Hematopoietic multipotent progenitor cell treated with erythropoietin and hydrocortisone succinate and interleukin-3 and kit ligand, for 4 days (in vitro differentiated cells): ENCODE measurements around the gene ASS1.
"Not testable (repeated sequence)": the region's sequence is repeated elsewhere in the genome, so short reads cannot be mapped to it uniquely, and the experiment has no call there.

Source experiments
- DNase-seq: peaks from one replicate; pipeline ENCODE4 v3.0.0-alpha.2; 2015

Gene ASS1

DNA sequence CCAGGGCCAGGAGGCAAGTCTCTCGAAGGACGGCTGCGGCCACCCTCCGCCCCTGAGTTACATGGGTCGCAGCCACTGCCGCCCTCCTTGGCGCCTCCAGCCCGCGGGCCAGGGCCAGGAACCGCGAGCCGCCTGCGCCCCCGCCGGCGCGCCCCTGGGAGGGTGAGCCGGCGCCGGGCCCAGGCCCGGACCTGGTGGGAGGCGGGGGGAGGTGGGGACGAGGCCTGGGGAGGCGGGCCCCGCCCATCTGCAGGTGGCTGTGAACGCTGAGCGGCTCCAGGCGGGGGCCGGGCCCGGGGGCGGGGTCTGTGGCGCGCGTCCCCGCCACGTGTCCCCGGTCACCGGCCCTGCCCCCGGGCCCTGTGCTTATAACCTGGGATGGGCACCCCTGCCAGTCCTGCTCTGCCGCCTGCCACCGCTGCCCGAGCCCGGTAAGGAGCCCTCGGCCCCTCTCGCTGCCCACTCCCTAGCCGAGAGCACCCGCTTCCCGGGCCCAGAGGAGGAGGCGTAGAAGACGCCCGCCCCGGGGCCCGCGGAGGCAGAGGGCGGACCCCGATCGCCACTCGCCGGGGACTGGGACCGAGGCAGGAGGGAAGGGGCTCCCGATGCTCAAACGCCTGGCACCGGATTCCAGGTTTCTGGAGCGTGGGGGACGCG, at the start of gene ASS1:
Gene ASS1 (plus strand): TSS at position 397 of the 657 bp plus-strand sequence. CDS start 7,268 bp downstream, outside the sequence.
- peak; percentile 37 for DNase-seq

DNA sequence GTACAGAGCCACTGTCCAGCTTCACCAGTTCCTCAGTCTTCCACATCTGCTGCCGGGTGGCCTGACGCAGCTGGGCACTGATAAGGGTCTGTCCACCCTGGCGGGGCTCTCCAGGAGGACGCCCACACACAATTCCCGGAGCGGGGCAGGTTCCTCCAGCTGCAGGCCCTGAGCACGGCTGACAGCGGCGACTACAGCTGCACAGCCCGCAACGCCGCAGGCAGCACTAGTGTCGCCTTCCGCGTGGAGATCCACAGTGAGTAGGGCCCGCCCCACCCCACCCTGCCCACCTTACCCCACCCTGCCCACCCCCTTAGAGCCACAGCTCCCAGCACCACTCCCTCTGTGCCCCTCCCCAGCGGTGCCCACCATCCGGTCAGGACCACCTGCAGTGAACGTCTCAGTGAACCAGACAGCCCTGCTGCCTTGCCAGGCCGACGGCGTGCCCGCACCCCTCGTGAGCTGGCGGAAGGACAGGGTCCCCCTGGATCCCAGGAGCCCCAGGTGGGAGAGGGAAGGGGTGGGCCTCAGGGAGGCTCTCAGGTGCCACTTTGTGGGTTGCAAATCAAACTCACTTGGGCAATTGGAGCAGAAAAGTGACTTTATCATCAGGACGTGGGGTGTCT, 48.8 kb upstream of the ASS1 start:
- DNase-seq = no peak

DNA sequence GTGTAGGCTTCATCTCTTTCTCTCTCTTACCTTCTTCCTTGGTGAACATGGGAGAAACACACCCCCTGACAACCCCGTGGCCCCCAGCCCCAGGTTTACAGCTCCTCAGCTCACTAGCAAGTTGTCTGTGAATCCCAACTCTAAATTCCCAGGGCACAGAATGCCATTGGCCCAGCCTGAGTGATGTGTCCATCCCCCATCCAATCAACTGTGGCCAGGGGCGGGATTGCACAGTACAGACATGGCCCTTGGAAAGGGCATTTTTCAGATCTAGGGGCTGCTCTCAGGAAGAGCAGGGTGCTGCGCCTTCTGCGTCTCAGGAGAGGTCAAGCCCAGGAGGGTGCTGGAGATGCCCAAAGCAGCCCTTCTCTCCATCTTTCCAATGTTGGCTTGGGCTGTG, 48.2 kb upstream of the ASS1 start:
- peak; percentile 13 for DNase-seq

DNA sequence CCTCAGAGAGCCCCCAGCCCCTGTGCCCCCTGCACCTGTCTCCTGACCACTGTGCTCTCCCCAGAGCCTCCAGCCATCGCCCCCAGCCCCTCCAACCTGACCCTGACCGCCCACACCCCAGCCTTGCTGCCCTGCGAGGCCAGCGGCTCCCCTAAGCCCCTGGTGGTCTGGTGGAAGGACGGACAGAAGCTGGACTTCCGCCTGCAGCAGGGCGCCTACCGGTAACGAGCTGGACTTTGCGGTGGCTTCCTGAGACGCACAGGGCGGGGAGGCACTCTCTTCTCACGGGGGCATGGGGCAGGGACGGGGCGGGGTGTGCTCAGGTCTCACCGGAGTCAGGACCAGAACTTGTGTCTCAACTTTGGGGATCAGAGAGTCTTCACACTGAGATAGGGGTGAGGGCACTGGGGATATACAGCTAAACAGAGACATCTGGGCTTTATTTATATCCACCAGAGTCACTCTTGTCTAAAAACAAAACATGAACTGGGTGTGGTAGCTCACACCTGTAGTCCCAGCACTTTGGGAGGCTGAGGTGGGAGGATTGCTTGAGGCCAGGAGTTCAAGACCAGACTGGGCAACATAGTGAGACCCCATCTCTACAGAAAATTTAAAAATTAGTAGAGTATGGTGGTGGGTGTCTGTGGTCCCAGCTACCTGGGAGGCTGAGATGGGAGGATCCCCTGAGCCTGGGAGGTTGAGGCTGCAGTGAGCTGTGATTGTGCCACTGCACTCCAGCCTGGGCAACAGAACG, 46.1 kb upstream of the ASS1 start:
- no peak for DNase-seq

DNA sequence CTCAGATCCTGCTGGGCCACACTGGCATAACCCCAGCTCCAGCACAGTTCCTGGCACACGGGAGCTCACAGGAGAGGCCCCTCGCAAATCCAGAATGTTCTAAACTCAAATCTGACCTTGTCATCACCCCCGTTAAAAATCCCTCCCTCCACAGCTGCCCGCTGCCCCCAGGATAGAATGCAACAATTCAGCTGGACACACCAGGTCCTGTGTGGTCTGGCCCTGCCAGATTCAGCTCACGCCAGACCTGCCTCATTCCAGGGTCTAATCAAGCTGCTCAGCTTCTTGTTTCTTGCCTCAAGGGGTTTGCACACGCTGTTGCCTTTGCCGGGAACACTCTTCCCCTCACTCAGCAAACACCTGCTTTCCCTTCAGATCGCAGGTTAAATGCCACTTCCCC, 45.0 kb upstream of the ASS1 start:
- no peak for DNase-seq

DNA sequence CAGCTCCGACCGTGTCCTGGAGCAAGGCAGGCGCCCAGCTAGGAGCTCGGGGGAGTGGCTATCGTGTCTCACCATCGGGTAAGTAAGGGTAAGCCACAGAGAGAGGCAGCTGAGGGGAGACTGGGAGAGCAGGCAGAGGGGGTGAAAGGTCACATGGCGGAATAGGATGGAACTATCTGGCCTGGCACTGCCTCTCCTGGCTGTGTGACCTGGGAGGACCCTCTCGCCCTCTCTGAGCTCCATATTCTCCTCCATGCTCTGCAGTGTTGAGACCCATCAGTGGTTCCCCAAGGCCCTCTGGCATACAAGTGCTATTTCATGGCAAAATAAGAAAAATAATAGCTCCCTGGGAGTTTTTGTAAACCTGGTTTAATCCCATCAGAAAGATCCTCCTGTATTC, 43.9 kb upstream of the ASS1 start:
- DNase-seq = no peak

DNA sequence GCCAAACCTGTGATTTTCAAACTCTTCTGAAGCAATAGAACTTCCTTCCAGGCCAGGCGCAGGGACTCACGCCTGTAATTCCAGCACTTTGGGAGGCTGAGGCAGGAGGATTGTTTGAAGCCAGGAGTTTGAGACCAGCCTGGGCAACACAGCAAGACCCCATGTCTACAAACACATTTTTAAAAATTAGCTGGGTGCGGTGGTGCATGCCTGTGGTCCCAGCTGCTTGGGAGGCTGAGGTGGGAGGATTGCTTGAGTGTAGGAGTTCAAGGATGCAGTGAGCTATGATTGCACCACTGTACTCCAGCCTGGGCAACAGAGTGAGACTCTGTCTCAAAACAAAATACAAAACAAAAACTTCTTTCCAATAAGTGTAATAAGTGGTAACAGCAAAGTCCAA, 43.0 kb upstream of the ASS1 start:
- not testable (repeated sequence) for DNase-seq

DNA sequence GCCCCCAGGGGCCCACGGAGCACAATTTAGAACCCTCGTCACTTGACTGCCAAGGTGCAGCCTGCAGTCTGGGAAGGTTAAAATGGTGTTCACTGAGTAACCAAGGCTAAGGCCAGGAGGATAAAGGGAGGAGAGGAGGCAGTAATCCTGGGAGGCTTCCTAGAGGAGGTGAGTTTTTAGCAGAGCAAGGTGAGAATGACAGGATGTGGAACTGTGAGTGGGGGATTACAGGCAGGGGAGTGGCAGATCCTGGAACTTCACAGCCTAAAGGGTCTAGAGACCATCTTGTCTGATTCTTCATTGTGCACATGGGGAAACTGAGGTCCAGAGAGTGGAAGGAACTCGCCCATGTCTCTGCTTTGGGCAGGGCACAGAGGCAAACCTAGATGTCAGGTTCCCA, 42.5 kb upstream of the ASS1 start:
- DNase-seq = no peak

DNA sequence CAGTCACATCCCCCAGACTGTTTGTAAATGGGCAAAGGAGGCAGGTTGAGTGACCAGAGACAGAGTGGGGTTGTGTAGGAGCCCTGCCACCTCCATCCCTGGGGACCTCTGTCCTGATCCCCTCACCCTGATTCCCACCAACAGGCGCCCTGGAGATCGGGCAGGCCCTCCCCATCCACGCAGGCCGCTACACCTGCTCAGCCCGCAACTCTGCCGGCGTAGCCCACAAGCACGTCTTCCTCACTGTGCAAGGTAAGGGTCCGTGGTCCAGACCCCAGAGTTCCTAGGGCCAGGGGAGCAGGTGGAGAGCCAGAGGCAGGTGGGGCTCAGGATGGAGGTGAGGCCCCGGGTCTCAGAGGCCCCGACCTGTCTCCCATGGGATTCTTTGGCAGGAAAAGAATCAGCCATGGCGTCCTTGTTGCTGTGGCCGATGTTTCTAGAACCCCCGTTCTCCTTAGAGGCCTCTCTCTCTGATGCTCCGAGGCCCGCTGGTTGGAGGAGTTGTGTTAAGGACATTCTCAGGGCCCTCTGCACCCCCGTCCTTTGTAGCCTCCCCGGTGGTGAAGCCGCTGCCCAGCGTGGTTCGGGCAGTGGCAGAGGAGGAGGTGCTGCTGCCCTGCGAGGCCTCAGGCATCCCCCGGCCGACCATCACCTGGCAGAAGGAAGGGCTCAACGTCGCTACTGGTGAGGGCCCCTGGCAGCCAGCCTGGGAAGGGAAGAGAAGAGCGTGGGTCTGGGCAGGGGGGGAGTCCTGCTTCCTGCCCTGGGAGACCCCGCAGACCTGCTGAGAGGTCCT, 41.9 kb upstream of the ASS1 start:
- DNase-seq = no peak

DNA sequence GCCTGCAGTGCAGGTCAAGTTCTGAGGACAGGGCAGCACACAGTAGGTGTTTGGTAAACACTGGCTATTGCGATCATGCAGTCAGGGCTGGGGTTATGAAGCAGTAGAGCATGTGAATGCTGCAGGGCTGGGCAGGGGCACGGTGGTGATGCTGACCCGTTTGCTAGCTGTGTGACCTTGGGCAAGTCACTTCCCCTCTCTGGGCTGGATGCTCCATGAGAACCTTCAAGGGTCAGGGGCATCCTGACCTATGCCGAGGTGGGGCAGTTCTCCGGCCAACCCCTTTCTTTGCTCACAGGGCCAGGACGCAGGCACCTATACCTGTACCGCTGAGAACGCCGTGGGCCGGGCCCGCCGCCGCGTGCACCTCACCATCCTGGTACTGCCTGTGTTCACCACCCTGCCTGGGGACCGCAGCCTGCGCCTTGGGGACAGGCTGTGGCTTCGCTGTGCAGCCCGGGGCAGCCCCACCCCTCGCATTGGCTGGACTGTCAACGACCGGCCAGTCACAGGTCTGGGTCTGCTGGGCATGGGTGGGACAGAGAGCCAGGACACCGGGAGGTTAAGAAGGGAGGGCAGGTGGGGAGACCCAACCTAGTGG, 39.0 kb upstream of the ASS1 start:
- DNase-seq = no peak

DNA sequence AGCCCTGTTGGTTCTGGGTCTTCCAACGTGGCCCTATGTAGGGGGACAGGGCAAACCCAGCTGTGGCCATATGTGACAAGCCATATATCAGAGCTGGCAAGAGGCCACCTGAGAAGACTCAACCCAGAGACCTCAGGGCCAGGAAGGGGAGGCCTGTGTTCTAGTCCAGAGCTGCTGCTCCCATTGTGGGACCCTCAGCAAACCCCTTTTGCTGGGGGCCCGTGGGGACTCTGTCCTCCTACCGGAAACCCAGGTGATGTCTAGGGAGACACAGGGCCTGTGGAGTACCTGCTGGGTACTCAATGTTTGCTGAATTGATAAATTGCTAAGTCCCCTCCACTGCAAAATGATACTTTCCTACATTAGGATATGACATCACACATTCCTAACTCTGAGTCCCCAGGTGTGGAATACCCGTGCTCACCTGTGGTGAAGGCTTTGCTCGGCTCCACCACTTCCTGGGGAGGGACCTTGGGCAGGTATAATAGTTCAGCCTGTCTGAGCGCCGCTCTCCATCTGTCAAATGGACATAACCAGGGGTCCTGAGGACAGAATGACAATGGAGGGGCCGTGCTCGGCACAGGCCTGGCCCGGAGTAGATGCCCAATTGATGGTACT, 38.4 kb upstream of the ASS1 start:
- no peak for DNase-seq

DNA sequence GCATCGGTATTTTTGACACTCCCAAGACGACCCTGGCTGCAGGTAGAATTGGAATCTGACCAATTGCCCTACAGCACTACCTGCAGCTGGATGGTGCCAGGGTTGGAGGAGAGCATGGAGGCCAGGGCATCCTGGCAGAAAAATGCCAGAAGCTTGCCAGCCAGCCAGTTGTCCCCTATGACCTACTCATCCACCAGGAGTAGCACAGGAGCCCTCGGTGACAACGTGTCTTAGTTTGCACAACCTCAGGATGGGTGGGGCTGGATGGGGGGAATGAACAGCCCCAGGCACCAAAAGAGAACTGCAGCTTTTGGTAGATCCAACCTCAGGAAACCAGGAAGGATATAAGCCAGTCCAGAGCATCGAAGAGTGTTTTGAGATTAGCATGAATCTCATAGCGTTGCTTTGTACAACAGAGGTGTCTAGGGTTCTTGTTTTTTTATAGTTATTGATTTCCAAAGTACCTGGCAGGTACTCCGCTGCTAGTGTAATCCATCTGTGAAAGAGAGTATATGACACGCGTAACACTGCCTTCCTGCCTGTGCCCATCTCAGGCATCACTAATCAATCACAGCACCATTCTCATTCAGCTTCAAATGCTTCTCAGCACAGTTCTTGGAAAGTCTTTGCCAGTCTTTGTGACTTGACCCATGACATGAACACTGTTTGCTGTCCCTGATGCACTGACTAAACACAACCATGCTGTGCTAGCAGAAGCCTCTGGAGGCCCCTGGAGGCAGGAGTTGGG, 36.7 kb upstream of the ASS1 start:
- no peak for DNase-seq

DNA sequence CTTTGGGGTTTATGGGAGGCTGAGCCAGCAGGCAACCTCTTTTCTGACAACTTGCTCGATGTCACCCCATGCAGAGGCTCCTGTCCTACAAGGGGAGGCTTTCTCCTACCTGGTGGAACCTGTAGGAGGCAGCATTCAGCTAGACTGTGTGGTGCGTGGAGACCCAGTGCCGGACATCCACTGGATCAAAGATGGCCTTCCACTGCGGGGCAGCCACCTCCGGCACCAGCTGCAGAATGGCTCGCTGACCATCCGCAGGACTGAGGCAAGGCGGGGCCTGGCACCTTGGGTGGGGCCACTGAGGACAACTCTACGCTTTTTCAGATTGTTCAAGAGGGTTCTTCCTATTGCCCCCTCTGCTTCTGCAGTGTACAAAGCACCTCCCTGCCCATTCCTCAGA, 36.1 kb upstream of the ASS1 start:
- DNase-seq = no peak

DNA sequence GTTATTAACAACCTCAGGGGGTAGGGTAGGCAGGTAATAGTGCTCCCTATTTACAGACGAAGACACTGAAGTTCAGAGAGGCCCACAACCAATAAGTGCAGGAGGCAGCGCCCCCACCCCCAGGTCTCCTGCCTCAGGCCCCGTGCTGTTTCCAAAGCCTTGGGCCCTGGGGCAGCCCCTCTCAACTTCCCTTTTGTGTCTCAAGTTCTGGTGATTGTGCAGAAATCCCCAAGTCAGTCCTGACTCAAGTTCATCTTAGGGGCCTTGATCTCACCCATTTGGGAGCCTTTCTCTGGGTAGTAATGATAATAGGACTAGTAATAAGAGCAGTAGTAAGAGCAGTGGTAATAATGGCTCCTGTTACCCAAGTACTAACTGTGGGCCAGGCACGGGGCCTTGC, 35.5 kb upstream of the ASS1 start:
- DNase-seq = no peak

DNA sequence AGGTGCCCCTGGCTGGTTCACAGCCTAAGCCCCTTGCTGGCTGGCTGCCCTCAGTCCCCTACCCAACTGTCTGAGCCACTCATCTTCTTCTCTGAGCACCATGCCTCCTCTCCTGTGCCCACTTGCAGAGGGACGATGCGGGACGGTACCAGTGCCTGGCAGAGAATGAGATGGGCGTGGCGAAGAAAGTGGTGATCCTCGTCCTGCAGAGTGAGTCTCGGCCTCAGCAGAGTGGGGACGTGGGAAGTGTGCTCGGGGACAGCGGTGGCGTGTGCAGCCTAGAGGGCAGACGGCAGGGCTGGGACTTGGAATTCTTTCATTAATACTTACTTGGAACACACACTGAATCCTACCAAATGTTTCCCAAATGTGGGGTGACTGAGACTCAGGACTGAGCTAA, 34.3 kb upstream of the ASS1 start:
- no peak for DNase-seq

DNA sequence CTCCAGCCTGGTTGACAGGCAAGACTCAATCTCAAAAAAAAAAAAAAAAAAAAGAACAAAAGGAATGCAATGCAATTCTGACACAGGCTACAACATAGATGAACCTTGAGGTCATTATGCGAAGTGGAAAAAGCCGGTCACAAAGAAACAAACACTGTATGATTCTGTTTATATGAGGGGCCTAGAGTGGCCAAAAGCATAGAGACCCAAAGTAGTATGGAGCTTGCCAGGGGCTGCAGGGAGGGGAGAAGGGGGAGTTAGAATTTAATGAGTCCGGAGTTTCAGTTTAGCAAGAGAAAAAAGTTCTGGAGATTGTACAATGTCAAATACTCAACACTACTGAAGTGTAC, 33.2 kb upstream of the ASS1 start:
- DNase-seq = no peak

DNA sequence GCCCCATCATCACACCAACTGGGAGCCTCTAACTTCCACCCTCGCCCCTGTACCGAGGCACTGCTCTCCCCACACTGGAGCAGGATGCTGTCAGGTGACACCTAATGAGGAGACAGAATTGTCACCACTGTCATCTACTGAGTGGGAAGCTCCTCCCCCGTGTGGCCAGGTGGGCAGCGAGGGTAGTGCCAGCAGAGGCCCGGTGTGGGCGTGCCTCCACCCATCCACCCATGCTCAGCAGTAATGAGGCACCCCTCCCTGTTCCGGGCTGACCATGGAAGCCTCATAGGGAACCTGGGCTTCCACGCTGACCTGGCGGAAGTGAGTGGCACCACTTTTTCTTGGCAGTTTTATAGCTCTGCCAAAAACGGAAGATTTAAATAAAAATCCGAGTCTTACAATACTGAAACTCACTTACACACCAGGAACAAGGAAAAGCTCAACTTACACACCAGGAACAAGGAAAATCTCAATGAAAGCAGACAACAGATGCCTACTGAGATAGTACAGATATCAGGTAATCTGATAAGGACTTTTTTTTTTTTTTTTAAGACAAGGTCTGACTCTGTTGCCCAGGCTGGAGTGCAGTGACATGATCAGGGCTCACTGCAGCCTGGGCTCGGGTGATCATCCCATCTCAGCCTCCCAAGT, 30.6 kb upstream of the ASS1 start:
- DNase-seq = no peak

DNA sequence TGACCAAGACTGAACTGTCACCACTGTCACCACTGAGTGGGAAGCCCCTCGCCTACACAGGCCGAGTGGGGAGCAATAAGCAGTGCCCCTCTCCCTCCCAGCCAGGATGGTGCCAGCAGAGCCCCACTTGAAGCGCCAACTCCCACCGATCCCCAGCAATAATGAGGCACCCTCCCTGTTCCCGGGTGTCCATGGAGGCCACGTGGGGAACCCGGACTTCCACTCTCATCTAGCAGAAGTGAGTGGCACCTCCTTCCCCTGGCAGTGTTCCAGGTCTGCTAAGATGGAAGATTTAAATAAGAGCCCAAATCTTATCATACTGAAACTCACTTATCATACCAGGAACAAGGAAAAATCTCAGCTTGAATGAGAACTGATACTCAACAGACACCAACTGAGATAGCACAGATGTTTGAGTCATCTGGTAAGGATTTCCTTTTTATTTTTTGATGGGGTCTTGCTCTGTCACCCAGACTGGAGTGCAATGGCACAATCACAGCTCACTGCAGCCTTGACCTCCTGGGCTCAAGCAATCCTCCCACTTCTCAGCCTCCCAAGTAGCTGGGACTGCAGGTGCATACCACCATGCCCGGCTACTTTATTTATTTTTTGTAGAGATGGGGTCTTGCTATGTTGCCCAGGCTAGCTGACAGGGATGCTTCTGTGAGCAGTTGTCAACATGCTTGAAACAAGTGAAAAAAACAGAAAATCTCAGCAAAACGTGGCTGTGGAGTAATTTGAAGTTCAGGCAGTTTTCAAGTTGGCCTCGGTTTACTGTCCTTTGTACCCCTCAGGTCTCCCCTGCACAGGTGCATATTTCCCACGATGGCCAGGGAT, 29.6 kb upstream of the ASS1 start:
- DNase-seq = no peak

DNA sequence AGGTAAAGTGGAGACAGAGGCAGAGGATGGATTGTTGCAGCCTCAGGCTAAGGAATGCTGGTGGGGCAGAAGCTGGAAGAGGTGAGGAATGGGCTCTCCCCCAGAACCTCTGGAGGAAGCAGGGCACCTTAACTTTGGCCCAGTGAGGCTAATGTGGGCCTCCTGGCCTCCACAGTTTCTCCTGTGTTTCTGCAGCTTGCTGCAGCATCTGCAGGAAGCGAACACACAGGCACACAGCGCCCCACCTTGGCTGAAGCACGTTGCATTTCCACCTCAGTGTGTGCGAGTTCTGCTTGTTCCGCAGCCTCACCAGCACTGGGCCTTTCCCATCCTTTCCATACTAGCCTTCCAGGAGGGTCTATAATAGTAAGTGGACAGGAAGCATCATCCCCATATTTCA, 27.2 kb upstream of the ASS1 start:
- no peak for DNase-seq

DNA sequence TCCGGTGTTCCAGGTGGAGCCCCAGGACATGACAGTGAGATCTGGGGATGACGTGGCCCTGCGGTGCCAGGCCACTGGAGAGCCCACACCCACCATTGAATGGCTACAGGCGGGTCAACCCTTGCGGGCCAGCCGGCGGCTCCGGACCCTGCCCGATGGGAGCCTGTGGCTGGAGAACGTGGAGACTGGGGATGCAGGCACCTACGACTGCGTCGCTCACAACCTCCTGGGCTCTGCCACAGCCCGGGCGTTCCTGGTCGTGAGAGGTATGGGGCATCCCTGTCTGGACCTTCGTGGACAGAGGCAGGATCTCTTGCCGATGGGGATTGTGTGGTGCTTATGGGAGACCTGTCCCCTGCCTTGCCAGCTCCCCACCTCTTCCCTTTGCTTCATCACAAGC, 26.0 kb upstream of the ASS1 start:
- DNase-seq = no peak
